Nephron progenitor cell (in vitro differentiated cells): ENCODE measurements around the gene NHERF1.

Source experiments
- DNase-seq: peaks from one replicate; pipeline ENCODE4 v3.0.0; 2021
- H3K27ac Mint-ChIP-seq: 2 replicates; pipeline ENCODE4 v1.8.0; 2021; ENCODE audit warnings: mild to moderate bottlenecking, moderate library complexity, mixed read lengths
- H3K27me3 Mint-ChIP-seq: 2 replicates; pipeline ENCODE4 v1.8.0; 2021; ENCODE audit warnings: mild to moderate bottlenecking, low read depth, mixed read lengths; ENCODE audit not compliant: poor library complexity
- H3K36me3 Mint-ChIP-seq: 2 replicates; pipeline ENCODE4 v1.8.0; 2021; ENCODE audit warnings: low read depth, mixed read lengths
- H3K4me1 Mint-ChIP-seq: 2 replicates; pipeline ENCODE4 v1.8.0; 2021; ENCODE audit warnings: mixed read lengths
- H3K4me3 Mint-ChIP-seq: 2 replicates; pipeline ENCODE4 v1.8.0; 2021; ENCODE audit warnings: mild to moderate bottlenecking, moderate library complexity, mixed read lengths
- H3K9me3 Mint-ChIP-seq: 2 replicates; pipeline ENCODE4 v1.8.0; 2021; ENCODE audit warnings: mild to moderate bottlenecking, moderate library complexity, mixed read lengths
- CTCF ChIP-seq: fragments of 200-600 bp; sonication (generic); IDR thresholded peaks from 2 replicates; pipeline ENCODE4 v1.5.0; 2021; ENCODE audit warnings: antibody characterized with exemption

NHERF1 gene

GRCh38 chr17:74761419-74761818, 13.0 kb downstream of the NHERF1 start:
- peaks cover 92% of the 10 kb centered on the region for H3K4me1 Mint-ChIP-seq
- H3K9me3 Mint-ChIP-seq, result no peaks in the 10 kb centered on the region
- DNase-seq, result no peak
- H3K27ac Mint-ChIP-seq, result no peak overlapping the region
- peak overlapping the region; percentile 7 for H3K4me3 Mint-ChIP-seq
- no peaks in the 10 kb centered on the region for H3K36me3 Mint-ChIP-seq
- no peak for TF ChIP-seq CTCF
- H3K27me3 Mint-ChIP-seq, result no peaks in the 10 kb centered on the region

GRCh38 chr17:74761931-74762330, 13.5 kb downstream of the NHERF1 start:
- Mint-ChIP-seq H3K9me3 (no peaks in the 10 kb centered on the region), H3K27ac (no peak overlapping the region), H3K4me1 (peaks cover 92% of the 10 kb centered on the region), H3K27me3 (no peaks in the 10 kb centered on the region), H3K36me3 (peaks cover 4% of the 10 kb centered on the region), H3K4me3 (no peak overlapping the region)
- no peak for TF ChIP-seq CTCF
- DNase-seq, result no peak

- no peak for TF ChIP-seq CTCF
- peak; percentile 81 for DNase-seq
- H3K36me3 Mint-ChIP-seq, result peaks cover 11% of the 10 kb centered on the region
- H3K4me3 Mint-ChIP-seq, result peak overlapping the region; percentile 60
- H3K4me1 Mint-ChIP-seq, result peaks cover 81% of the 10 kb centered on the region
- no peaks in the 10 kb centered on the region for H3K27me3 Mint-ChIP-seq
- peak overlapping the region; percentile 90 for H3K27ac Mint-ChIP-seq
- no peaks in the 10 kb centered on the region for H3K9me3 Mint-ChIP-seq
These were observed 15.3 kb downstream of the NHERF1 start for GRCh38 chr17:74763565-74764387.

- Mint-ChIP-seq H3K4me3 (peak overlapping the region; percentile 64), H3K27ac (peak overlapping the region; percentile 90), H3K9me3 (no peaks in the 10 kb centered on the region), H3K4me1 (peaks cover 72% of the 10 kb centered on the region), H3K27me3 (no peaks in the 10 kb centered on the region), H3K36me3 (peaks cover 12% of the 10 kb centered on the region)
- DNase-seq, result no peak
- no peak for TF ChIP-seq CTCF
These were observed 16.4 kb downstream of the NHERF1 start for GRCh38 chr17:74764751-74765286.

- TF ChIP-seq CTCF, result no peak
- peaks cover 56% of the 10 kb centered on the region for H3K4me1 Mint-ChIP-seq
- H3K36me3 Mint-ChIP-seq, result peaks cover 21% of the 10 kb centered on the region
- no peak for DNase-seq
- no peaks in the 10 kb centered on the region for H3K27me3 Mint-ChIP-seq
- no peak overlapping the region for H3K4me3 Mint-ChIP-seq
- no peaks in the 10 kb centered on the region for H3K9me3 Mint-ChIP-seq
- no peak overlapping the region for H3K27ac Mint-ChIP-seq
These were observed 18.0 kb downstream of the NHERF1 start for GRCh38 chr17:74766413-74766812.

GRCh38 chr17:74767111-74767516, 18.7 kb downstream of the NHERF1 start:
- H3K27me3 Mint-ChIP-seq, result no peaks in the 10 kb centered on the region
- H3K27ac Mint-ChIP-seq, result no peak overlapping the region
- H3K36me3 Mint-ChIP-seq, result peaks cover 24% of the 10 kb centered on the region
- no peak for DNase-seq
- H3K4me3 Mint-ChIP-seq, result no peak overlapping the region
- peaks cover 49% of the 10 kb centered on the region for H3K4me1 Mint-ChIP-seq
- no peak for TF ChIP-seq CTCF
- no peaks in the 10 kb centered on the region for H3K9me3 Mint-ChIP-seq
